ENCODE measurements around the gene GALNT16.

DNA sequence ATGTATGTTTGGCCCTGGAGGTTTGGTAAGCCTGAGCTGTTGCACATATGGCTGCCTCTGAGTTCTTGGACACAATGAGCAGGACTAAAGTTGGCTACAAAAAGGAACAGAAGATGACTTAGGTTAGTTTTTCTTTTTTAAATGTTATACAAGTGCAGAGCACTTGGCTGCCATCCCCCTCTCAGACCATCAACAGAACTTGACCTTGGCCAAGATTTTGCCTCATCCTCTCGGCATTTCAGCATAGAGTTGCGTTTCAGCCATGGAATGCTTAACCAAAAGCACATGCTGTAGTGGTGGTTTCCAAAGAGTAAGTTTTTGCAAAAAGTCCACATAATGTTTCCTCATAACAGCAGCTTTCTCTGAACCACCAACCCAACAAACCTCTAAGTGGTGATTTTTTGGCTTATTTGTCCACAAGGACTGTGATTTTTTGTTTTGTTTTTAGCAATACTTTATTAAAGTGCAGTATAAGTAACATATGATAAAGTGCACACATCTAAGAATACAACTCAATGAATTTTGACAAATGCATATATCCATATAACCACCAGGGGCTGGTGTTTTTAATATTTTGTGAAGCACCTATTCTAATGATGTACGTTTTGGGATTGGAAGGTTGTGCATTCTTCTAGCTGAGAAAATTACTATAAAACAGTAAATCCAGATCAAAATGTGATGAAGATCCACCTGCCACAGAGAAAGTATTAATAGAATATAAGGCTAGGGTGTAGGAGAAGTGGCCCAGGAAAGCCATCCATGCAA, 12.1 kb upstream of the GALNT16 start:
- TF ChIP-seq POLR2A (IDR thresholded peaks at IDR 0.05) (no peak), POLR2AphosphoS5 (IDR thresholded peaks at IDR 0.05) (peak in 2 of 4 donors; percentile 58 to 72)
